ENCODE data around the gene RBM19. TPM values are rescaled to one million over a fixed set of nuclear protein-coding genes. Genes with fewer than 3 reads are reported as not detected.
"Not testable (repeated sequence)": the region's sequence is repeated elsewhere in the genome, so short reads cannot be mapped to it uniquely, and the experiment has no call there.

Gene RBM19
- polyA plus RNA-seq, 1 donor from 2014 or later: 16.5 TPM

GRCh38 chr12:113994051-113994450 is 27.9 kb upstream of the RBM19 start:
- no peak overlapping the region for H3K27ac Mint-ChIP-seq
- peaks cover 0 to 3% (median 1%) of the 10 kb centered on the region in 3 donors for H3K9me3 Mint-ChIP-seq
- H3K4me3 Mint-ChIP-seq: no peak overlapping the region
- no peaks in the 10 kb centered on the region for H3K36me3 Mint-ChIP-seq
- peaks cover 14% of the 10 kb centered on the region for H3K27me3 Mint-ChIP-seq
- no peaks in the 10 kb centered on the region for H3K4me1 Mint-ChIP-seq

- not testable (repeated sequence) for H3K36me3 Mint-ChIP-seq, H3K4me1 Mint-ChIP-seq, H3K27ac Mint-ChIP-seq, H3K9me3 Mint-ChIP-seq, H3K4me3 Mint-ChIP-seq
- H3K27me3 Mint-ChIP-seq: peaks cover 18% of the 10 kb centered on the region
These were observed 26.6 kb upstream of the RBM19 start for GRCh38 chr12:113992751-113993150.

GRCh38 chr12:113991224-113992044 is 25.3 kb upstream of the RBM19 start:
- no peaks in the 10 kb centered on the region for H3K4me1 Mint-ChIP-seq

GRCh38 chr12:113990250-113991223 is 24.4 kb upstream of the RBM19 start:
- Mint-ChIP-seq H3K27me3 (peaks cover 11% of the 10 kb centered on the region), H3K4me1 (no peaks in the 10 kb centered on the region), H3K27ac (no peak overlapping the region)

More at GRCh38 chr12:113991224-113992044, 25.3 kb upstream of the RBM19 start:
- Mint-ChIP-seq H3K27me3 (peaks cover 14% of the 10 kb centered on the region), H3K4me3 (no peak overlapping the region), H3K9me3 (peaks cover 0 to 1% (median 1%) of the 10 kb centered on the region in 3 donors), H3K36me3 (no peaks in the 10 kb centered on the region), H3K27ac (no peak overlapping the region)

GRCh38 chr12:113988976-113989375 is 22.9 kb upstream of the RBM19 start:
- peaks cover 12% of the 10 kb centered on the region for H3K27me3 Mint-ChIP-seq
- no peaks in the 10 kb centered on the region for H3K36me3 Mint-ChIP-seq
- peaks cover 0 to 1% (median 0%) of the 10 kb centered on the region in 3 donors for H3K9me3 Mint-ChIP-seq
- H3K27ac Mint-ChIP-seq: no peak overlapping the region
- H3K4me1 Mint-ChIP-seq: no peaks in the 10 kb centered on the region
- H3K4me3 Mint-ChIP-seq: no peak overlapping the region

More at GRCh38 chr12:113990250-113991223, 24.4 kb upstream of the RBM19 start:
- H3K4me3 Mint-ChIP-seq: no peak overlapping the region
- H3K9me3 Mint-ChIP-seq: peaks cover 0 to 1% (median 1%) of the 10 kb centered on the region in 3 donors
- no peaks in the 10 kb centered on the region for H3K36me3 Mint-ChIP-seq

DNA sequence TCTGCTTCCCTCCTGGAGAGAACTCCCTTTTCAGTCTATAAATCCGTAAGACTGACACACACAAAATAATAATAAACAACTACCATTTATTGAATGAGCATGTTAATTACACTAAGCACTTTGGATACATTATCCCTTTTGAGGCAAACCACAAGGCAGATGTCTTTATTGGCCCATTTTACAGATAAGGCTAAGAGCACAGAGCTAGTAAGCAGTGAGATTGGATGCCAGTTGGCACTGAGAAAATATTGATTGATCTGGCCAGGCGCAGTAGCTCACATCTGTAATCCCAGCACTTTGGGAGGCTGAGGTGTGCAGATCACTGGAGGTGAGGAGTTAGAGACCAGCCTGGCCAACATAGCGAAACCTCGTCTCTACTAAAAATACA is 21.9 kb upstream of the RBM19 start:
- no peak overlapping the region for H3K4me3 Mint-ChIP-seq
- H3K27ac Mint-ChIP-seq: no peak overlapping the region
- no peaks in the 10 kb centered on the region for H3K4me1 Mint-ChIP-seq
- peaks cover 10% of the 10 kb centered on the region for H3K27me3 Mint-ChIP-seq
- H3K36me3 Mint-ChIP-seq: no peaks in the 10 kb centered on the region
- H3K9me3 Mint-ChIP-seq: no peaks in the 10 kb centered on the region

DNA sequence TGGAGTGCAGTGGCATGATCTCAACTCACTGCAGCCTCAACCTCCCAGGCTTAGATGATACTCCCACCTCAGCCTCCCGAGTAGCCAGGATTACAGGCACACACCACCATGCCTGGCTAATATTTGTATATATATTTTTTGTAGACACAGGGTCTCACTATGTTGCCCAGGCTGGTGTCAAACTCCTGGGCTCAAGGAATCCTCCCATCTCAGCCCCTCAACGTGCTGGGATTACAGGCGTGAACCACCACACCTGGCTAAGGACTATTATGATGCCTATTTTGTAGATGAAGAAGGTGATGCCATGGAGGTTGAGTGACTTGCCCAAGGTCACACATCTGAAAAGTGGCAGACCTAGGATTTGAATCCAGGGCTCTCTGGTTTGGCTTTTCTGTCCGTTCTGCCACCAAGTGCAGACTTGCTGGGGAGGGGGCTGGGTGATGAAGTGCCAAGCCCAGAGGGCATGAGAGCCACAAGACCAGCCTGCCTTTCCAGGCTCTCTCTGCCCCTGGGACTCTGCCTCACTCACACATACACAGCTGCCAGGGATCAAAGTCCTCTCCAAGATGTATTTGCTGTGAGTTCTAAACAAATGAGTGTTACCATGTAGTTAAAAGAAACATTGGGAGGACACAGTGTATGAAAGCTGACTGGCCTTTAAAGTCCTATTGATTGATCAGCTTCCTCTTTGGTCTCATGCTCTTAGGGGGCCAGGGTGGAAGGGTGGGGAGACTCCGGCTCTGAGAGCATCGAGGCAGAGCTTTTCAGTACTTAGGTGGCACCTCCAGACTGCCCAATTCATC is 21.3 kb upstream of the RBM19 start:
- H3K4me3 Mint-ChIP-seq: no peak overlapping the region
- peaks cover 10% of the 10 kb centered on the region for H3K27me3 Mint-ChIP-seq
- no peaks in the 10 kb centered on the region for H3K4me1 Mint-ChIP-seq
- no peak overlapping the region for H3K27ac Mint-ChIP-seq
- no peaks in the 10 kb centered on the region for H3K36me3 Mint-ChIP-seq
- H3K9me3 Mint-ChIP-seq: no peaks in the 10 kb centered on the region

- Mint-ChIP-seq H3K4me1 (no peaks in the 10 kb centered on the region), H3K36me3 (no peaks in the 10 kb centered on the region), H3K27me3 (peaks cover 9% of the 10 kb centered on the region), H3K9me3 (no peaks in the 10 kb centered on the region), H3K4me3 (no peak overlapping the region), H3K27ac (no peak overlapping the region)
These were observed 18.3 kb upstream of the RBM19 start for GRCh38 chr12:113984464-113984863.

DNA sequence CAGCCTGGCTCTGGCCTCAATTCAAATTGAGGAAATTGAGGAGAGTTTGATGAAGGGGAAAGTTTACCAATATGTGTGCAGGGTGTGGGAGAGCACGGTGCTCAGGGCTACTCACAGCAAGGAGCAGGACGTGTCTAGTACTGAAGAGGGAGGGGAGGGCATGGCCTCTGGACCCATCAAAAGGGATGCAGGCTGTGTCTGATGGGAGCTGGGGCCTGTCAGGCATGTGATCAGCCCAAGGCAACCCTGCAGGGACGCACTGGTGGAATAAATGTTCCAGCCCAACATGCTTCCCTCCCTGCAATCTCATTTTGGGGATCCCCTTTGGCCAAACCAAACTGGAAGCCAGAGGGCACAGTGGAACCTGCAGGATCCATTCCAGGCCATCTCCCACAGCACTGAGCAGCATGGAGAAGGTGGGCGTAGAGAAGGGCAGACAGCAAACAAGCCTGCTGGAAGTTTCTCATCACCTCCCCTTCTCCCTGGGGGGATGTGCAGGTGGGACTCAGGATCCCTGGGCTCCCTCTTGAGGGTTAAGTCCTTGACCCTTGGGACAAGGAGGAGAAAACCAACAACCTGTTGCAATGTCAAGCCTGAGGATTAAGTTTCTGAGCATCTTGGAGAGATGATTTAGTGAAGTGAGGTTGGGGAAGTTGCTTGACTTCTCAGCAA is 17.8 kb upstream of the RBM19 start:
- Mint-ChIP-seq H3K36me3 (no peaks in the 10 kb centered on the region), H3K4me3 (no peak overlapping the region), H3K4me1 (no peaks in the 10 kb centered on the region), H3K27ac (peak overlapping the region in 1 of 3 donors; percentile 64), H3K9me3 (no peaks in the 10 kb centered on the region), H3K27me3 (peaks cover 6% of the 10 kb centered on the region)

- H3K4me1 Mint-ChIP-seq: no peaks in the 10 kb centered on the region
- H3K36me3 Mint-ChIP-seq: no peaks in the 10 kb centered on the region
- no peaks in the 10 kb centered on the region for H3K9me3 Mint-ChIP-seq
- no peak overlapping the region for H3K27ac Mint-ChIP-seq
- peaks cover 6% of the 10 kb centered on the region for H3K27me3 Mint-ChIP-seq
- no peak overlapping the region for H3K4me3 Mint-ChIP-seq
These were observed 17.1 kb upstream of the RBM19 start for GRCh38 chr12:113983265-113983664.

DNA sequence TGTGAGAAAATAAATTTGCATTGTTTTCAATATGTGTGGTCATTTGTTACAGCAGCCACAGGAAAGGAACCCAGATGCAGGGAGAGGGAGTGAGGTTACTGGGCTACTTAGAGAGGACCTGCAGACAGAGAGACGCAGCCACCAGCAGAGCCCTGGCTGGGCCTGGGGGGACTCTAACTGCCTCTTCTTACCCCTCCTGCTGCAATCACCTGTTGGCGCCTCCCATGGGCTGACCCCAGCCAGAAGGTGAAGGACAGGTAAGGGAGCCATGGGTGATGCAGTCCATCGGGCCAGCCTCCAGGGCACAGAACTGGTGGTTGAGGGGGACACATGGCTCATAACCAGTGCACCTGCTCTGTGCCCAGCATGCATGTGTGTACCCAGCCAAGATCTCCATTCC is 15.8 kb upstream of the RBM19 start:
- Mint-ChIP-seq H3K27me3 (peaks cover 10% of the 10 kb centered on the region), H3K9me3 (no peaks in the 10 kb centered on the region), H3K4me3 (no peak overlapping the region), H3K27ac (no peak overlapping the region), H3K4me1 (no peaks in the 10 kb centered on the region), H3K36me3 (no peaks in the 10 kb centered on the region)

- Mint-ChIP-seq H3K9me3 (no peaks in the 10 kb centered on the region), H3K36me3 (no peaks in the 10 kb centered on the region), H3K4me1 (no peaks in the 10 kb centered on the region), H3K27ac (no peak overlapping the region), H3K4me3 (no peak overlapping the region), H3K27me3 (peaks cover 11% of the 10 kb centered on the region)
These were observed 14.6 kb upstream of the RBM19 start for GRCh38 chr12:113980537-113981337.

DNA sequence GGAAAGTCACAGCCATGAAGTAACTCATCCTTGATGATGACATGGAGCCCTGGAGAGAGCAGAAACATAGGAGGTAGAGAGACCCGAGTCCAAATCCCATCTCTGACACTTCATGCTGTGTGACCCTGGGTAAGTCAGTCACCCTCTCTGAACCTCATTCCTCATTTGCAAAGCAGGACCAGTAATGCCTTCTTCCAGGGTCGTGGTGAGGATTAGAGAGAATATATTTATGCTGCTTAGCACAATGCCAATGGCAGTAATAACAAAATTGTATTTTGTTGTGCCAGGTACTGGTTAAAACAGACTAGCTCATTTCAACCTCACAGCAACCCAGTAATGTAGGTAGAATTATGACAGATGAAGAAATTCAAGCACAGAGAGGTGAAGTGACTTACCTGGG is 13.9 kb upstream of the RBM19 start:
- H3K27me3 Mint-ChIP-seq: peaks cover 16% of the 10 kb centered on the region
- H3K4me3 Mint-ChIP-seq: no peak overlapping the region
- H3K4me1 Mint-ChIP-seq: no peaks in the 10 kb centered on the region

DNA sequence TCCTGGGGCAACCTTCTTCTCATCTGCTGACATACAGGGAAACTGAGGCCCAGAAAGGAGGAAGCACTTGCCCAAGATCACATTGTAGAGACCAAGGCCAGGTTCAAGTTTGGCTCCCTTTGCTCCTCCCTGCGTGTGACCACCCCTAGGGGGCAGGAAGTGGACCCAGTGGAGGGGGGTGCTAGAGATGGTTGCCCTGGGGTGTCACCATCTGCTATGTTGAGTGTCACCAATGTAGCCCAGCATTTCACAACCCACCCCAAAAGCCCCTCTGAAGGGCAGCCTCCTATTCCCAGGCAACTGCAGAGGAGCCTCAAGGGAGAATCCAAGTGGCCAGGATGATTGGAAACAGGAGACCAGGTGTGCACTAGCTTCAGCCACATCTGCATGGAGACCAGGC is 12.0 kb upstream of the RBM19 start:
- Mint-ChIP-seq H3K9me3 (no peaks in the 10 kb centered on the region), H3K36me3 (no peaks in the 10 kb centered on the region), H3K27me3 (peaks cover 18% of the 10 kb centered on the region), H3K27ac (no peak overlapping the region), H3K4me3 (no peak overlapping the region), H3K4me1 (peaks cover 0 to 3% (median 0%) of the 10 kb centered on the region in 3 donors)

More for the DNA sequence above, 13.9 kb upstream of the RBM19 start:
- Mint-ChIP-seq H3K27ac (no peak overlapping the region), H3K36me3 (no peaks in the 10 kb centered on the region), H3K9me3 (no peaks in the 10 kb centered on the region)

All from IgD-negative memory B cell (primary cell).